ENCODE results near the gene LMX1B. TPM values are rescaled to one million over a fixed set of nuclear protein-coding genes. Genes with fewer than 3 reads are reported as not detected.
"Not testable (repeated sequence)": the region's sequence is repeated elsewhere in the genome, so short reads cannot be mapped to it uniquely, and the experiment has no call there.

The LMX1B gene
- total RNA-seq, 1 donor from 2014 or later = 0.71 TPM

DNA sequence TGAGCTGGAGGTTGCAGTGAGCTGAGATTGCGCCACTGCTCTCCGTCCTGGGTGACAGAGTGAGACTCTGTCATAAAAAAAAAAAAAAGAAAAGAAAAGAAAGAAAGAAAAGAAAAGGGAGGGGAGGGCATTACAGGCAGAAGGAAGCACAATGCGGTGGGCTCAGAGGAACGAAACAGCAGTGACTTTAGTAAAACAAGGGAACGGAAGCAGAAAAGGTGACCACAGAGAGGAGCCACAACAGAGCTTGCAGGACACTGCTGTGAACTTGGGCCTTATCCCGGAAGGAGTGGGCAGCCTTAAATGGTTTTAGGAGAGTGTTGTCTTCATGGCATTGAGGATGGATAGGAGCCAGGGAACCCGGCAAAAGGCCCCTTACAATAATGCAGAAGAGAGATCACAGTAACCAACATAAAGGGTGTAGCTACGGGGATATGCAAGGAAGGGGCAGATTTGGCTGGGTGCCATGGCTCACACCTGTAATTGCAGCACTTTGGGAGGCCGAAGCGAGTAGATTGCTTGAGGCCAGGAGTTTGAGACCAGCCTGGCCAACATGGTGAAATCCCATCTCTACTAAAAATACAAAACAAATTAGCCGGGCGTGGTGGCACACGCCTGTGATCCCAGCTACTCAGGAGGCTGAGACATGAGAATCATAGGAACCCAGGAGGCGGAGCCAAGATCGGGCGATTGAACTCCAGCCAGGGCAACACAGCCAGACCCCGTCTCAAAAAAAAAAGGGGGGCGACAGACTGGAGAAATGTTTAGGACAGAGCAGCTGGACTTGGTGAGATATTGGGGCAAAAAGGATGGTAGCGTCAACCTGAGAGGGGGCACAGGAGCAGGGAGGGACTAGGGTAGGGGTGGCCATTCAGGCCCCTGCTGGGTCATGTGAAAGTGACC, 107.2 kb downstream of the LMX1B start:
- no peak for DNase-seq (ENCODE audit: low spot score)
- intact Hi-C loops (cut with DNase I) = no loop called here
- no peak for ATAC-seq

DNA sequence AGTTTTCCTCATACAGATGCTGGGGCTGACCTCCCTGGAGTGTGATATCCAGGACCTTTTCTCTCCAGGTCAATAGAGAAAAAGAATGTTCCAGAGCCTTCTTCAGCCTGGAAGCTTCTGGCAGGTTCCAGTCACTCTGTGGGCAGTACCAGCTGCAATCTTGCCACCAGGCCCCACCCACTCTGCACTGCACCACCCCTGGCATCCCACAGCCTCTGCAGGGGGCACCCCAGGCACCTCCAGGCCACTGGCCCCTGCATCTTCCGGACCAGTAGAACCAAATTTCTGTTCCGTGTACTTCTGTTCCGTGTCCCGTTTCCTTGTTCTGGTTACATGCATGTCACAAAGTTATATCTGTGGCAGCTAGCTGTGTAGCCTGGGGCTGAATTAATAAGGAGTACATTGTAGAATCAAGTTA, 107.8 kb downstream of the LMX1B start:
- ATAC-seq = no peak
- intact Hi-C loops (cut with DNase I) = no loop called here
- no peak for DNase-seq (ENCODE audit: low spot score)

DNA sequence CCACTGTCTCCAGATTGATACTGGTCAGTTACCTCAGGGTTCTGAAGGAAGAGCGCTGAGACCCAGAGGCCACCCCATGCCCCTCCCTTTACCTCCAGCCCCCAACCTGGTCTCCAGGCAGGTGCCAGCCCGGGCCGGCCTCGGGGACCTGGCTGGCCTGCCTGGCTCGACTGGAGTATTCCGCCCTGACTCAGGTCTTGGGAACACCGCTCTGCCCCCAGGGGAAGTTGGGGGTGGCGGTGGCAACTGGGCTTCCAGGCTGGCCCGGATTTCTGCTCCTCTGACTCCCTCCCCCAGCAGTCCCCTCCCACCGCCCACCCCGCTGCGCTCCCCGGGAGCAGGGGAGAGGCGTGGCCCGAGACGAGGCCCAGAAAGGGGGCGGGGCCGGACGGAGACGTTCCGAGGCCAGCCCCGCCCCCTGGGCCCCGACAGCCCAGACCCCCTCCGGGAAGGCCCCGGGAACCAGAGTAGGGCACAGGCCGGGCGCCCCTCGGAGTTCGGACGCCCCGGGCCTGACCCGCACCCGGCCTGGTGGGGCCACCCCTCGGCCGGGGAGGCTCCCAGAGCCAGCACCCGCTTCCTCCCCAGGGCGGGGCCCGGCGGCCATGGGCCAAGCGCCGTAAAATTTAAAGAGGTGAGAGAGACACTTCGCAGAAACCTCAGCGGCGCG, 108.7 kb downstream of the LMX1B start:
- DNase-seq (ENCODE audit: low spot score) = peak; percentile 82
- intact Hi-C loops (cut with DNase I) = no loop called here

DNA sequence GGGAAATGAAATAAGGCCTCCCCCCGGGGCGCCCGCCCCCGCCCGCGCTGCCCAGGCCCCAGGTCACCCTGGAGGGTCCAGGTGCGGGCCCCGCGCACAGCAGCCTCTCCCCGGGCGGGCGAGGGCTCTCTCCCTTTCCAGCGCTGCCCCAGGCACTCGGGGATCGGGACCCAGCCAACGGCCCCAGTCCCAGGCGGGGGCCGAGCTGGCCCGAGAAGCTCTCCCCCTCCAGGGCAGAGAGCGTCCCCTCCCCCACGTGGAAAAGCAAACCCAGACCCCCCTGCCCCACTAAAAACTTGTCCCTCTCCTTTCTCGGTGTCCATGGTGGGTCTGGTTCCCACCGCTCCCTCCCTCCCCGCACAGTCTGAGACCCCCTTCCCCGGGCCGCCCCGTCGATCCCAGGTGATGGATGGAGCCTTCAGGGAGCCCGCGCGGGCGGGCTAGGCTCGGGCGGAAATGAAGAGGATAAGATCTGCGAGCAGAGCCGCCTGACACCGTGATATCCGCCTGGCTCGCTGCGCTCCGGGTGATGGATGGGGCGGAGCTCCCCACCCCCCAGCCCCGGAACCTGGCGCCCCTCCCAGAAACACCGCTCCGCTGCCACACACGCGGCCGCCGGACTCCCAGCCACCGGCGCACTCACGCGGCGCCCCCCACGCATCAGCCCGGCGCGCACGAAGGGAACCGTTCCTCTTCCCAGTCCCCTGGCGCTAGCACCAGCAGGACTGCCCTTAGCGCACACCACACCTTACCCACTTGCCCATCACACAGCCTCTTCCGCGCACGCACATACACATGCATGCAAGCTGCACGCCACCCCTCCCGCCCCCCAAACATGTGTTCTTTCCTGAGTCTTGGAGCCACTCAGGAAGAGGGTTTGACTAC, 109.4 kb downstream of the LMX1B start:
- DNase-seq (ENCODE audit: low spot score) (no peak), ATAC-seq (peak; percentile 22)
- intact Hi-C loops (cut with DNase I) = no loop called here

More for the DNA sequence above, 108.7 kb downstream of the LMX1B start:
- ATAC-seq = peak; percentile 87

DNA sequence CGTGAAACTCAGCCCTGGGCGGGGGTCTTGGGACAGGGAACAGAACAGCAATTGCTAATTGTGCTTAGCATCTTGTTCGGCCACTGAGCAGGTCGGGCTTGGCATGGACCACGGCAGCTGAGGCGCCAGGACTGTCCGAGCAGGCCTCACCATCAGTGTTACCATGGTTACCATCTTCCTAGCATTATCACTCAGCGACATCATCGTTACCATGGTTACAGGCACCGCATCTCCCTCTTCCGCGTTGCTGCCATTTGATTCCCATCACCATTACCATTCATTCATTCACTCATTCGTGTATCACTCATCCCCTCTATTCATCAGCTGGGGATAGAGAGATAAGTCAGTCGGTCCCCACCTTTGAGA, 110.1 kb downstream of the LMX1B start:
- ATAC-seq (no peak), DNase-seq (ENCODE audit: low spot score) (no peak)
- intact Hi-C loops (cut with DNase I) = no loop called here

DNA sequence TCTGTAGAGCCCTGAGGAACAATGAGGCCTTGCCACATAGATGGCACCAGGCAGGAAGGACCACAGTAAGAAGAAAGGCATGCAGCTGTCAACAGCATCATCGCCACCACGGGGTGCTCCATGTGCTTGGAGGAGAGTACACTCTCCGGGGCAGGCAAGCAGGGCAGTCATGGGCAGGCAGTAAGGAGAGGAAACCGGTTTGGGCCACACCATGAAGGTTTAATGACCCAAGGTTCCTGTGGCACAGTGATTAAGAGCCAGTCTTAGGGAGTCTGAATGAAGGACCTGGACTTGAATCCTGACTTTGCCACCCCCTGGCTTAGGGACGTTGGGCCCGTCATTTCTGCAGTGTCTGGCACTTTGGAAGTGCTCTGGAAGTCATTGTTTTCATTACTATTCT, 110.5 kb downstream of the LMX1B start:
- DNase-seq (ENCODE audit: low spot score) (no peak), ATAC-seq (no peak)
- intact Hi-C loops (cut with DNase I) = no loop called here

DNA sequence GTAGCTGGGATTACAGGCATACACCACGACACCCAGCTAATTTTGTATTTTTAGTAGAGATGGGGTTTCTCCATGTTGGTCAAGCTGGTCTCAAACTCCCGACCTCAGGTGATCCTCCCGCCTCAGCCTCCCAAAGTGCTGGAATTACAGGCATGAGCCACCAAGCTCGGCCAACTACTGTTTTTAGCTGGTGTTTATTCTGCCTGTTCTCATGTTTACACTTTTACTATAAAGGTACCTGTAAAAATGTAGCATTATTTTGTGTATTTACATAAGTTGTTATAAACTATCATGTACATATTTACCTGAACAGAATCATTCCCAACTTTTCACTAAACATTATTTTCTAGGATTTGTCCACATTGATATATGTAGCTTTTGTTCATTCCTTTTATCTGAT, 111.8 kb downstream of the LMX1B start:
- intact Hi-C loops (cut with DNase I); DNase-seq (ENCODE audit: low spot score); ATAC-seq: not testable (repeated sequence)

DNA sequence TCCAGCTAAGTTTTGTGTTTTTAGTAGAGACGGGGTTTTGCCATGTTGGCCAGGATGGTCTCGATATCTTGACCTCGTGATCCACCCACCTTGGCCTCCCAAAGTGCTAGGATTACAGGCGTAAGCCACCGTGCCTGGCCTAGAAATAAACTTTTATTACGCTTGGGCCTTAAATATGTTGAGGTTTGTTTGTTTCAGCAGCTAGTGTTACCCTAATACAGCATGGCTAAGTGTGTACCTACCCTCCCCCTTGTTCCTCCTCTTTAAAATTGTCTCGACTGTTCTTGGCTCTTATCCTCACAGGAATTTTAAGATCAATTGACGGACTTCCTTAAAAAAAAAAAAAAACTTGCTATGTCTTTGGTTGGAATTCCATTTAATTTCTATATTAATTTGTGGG, 114.5 kb downstream of the LMX1B start:
- ATAC-seq; intact Hi-C loops (cut with DNase I); DNase-seq (ENCODE audit: low spot score): not testable (repeated sequence)

DNA sequence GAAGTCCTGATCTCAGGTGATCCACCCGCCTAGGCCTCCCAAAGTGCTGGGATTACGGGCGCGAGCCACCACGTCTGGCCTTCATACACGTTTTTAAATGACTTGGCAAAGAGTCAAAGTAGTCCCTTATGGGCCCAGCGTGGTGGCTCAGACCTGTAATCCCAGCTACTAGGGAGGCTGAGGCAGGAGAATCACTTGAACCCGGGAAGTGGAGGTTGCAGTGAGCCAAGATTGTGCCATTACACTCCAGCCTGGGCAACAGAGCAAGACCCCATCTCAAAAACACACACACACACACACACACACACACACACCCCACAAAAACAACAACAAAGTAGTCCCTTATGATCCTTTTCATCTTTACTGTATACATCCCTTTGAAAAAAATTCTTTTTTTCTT, 116.9 kb downstream of the LMX1B start:
- intact Hi-C loops (cut with DNase I); DNase-seq (ENCODE audit: low spot score); ATAC-seq: not testable (repeated sequence)

DNA sequence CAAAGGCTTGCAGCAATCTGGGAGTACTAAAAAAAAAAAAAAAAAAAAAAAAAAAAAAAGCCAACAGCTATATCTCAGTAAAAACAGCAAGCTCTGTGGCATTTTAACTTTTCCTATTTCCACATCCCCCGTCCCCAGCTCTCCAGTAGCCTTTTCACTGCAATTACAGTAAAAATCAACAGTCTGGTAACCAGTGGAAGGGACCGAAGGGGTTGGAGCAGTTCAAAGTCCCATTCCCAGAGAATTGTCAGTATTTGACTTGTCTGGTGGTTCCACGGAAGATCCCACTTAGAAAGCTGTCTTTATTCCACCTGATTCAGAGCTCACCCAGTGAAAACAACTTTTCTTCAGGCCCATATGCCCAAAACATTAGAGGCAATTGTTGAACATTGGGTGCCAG, 119.3 kb downstream of the LMX1B start:
- DNase-seq (ENCODE audit: low spot score) (no peak), ATAC-seq (no peak)
- intact Hi-C loops (cut with DNase I) = no loop called here

DNA sequence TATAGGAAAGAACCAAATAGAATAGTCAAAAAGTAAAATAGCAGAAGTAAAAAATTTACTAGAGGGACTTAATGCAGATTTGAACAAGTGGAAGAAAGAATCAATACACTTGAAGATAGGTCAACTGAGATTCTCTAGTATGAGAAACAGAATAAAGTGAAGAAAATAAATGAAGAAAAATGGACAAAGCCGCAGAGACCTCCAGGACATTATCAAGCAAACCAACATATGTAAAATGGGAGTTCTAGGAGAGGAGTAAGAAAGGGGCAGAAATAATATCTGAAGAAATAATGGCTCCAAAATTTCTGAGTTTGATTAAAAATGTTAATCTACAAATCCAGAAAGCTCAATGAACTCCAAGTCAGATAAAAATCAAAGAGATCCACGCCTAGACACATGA, 121.1 kb downstream of the LMX1B start:
- ATAC-seq (no peak), DNase-seq (ENCODE audit: low spot score) (no peak)
- intact Hi-C loops (cut with DNase I) = no loop called here

DNA sequence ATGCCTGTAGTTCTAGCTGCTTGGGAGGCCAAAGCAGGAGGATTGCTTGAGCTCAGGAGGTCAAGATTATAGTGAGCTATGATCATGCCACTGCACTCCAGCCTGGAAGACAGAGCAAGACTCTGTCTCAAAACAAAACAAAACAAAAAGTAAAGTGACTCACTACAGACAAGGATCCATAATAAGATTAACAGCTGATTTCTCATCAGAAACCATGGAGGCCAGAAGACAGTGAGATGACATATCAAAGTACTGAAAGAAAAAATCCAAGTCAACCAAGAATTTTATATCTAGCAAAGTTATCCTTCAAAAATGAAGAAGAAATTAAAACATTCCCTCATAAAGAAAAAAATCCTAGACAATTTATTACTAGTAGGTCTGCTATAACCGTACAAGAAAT, 121.8 kb downstream of the LMX1B start:
- ATAC-seq (no peak), DNase-seq (ENCODE audit: low spot score) (no peak)
- intact Hi-C loops (cut with DNase I) = no loop called here

DNA sequence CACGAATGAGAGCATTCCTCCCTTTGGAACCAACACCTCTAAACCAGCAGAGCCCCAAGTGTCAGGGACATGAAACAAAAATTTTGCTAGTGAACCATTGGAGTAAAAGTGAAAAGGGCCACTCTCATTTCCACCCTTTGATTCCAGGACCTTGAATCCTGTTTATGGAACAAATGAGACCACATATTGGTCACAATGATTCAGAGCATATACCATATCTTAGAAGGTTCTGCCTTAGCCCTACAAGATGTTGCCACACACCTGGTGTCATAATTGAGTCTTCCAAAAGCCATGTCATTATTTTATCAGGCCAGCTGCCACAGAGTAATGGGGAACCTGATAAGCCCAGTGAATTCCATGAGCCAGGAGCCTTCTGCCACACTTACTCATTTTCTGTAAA, 124.8 kb downstream of the LMX1B start:
- no peak for DNase-seq (ENCODE audit: low spot score)
- ATAC-seq = no peak
- intact Hi-C loops (cut with DNase I) = no loop called here

DNA sequence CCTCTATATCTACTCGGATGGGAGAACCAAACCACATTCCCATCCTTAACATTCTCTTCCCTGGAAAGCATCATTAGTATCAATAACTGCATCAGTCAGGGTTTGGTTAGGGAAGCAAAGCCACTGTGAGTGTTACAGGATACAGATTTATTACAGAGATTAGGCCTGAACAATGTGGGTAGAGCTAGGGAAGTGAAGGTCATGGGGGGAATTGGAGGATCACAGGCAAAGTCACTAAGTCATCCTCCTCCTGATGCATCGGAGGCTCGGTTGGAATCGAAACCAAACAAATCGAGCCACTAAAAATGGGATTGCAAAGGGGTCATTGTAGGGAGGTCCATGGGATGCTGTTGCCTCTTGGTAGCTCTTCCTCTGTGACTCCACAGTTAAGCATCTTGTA, 129.3 kb downstream of the LMX1B start:
- ATAC-seq (no peak), DNase-seq (ENCODE audit: low spot score) (no peak)
- intact Hi-C loops (cut with DNase I) = no loop called here

DNA sequence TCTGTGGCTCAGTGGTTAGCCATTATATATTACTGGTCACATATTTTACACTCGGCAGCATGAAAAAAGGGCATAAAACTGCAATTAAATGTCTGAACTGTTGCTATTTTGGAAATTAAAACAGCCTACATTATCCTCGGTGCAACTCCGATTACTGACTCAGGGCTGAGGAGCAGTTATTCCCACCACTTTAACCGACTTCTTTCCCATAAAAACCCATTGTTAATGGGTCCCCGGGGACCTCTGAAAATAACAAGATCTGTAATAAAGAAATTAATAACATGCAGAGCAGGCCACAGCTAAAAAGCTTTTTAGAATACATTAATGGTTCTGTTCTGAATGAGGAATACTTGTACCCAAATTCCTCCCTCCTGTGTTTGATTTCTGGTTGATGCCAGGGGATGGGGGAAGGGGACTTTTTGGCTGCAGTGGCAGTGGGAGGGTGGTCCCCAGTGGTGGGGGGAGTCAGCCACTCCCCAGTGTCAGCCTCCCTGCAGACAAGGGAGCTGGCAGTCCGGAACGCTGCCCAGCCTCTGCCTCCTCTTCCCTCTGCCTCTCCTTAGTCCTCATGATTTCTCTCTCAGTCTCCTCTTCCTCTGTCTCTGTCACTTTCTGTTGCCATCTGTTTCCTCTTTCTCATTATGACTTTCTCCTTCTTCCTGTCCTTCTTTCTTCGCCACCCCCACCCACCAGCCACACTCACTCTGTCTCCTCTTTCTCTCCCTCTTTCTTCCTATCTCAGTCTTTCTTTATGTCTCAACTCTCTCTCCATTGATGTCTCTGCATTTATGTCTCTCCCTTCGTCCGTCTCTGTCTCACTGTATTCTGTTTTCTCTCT, 132.1 kb downstream of the LMX1B start:
- DNase-seq (ENCODE audit: low spot score) = no peak
- no peak for ATAC-seq
- intact Hi-C loops (cut with DNase I) = no loop called here

All from sciatic nerve (tissue), 2 donors.